Mammary epithelial cell (primary cell): ENCODE measurements around the gene PSORS1C1.

Experiments
- EZH2 ChIP-seq: IDR thresholded peaks from 2 replicates; pipeline ENCODE4 v1.6.1; 2012; ENCODE audit warnings: low read length, inconsistent platforms, borderline replicate concordance
- TF ChIP-seq, protein P1 (sequence below), 2 donors: IDR thresholded peaks in 1 of 2; conservative IDR thresholded peaks in 1 of 2; 2 replicates each; pipeline ENCODE4 v1.5.1; 2011 to 2012; ENCODE audit warnings: inconsistent platforms in 2 of 2, low read length in 2 of 2, mild to moderate bottlenecking in 2 of 2, control low read depth in 1 of 2, low read depth in 1 of 2; ENCODE audit not compliant: insufficient read depth in 1 of 2; ENCODE audit errors: extremely low read depth in 1 of 2

DNA sequence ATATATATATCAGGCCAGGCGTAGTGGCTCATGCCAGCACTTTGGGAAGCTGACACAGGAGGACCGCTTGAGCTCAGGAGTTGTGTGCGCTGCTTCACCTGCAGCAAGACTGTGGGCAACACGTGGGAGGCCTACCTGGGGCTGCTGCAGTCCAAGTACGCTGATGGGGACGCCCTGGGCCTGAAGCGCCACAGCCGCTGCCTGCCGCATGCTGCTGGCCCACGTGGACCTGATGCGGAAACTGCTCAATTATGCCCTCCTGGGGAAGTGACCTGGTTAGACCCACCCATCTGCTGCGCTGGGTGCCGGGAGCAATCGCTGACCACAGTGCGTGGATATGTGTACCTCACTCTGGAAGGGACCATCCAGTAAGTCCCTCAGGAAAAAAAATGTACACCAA, 26.0 kb downstream of the PSORS1C1 start:
- TF ChIP-seq, protein P1, sequence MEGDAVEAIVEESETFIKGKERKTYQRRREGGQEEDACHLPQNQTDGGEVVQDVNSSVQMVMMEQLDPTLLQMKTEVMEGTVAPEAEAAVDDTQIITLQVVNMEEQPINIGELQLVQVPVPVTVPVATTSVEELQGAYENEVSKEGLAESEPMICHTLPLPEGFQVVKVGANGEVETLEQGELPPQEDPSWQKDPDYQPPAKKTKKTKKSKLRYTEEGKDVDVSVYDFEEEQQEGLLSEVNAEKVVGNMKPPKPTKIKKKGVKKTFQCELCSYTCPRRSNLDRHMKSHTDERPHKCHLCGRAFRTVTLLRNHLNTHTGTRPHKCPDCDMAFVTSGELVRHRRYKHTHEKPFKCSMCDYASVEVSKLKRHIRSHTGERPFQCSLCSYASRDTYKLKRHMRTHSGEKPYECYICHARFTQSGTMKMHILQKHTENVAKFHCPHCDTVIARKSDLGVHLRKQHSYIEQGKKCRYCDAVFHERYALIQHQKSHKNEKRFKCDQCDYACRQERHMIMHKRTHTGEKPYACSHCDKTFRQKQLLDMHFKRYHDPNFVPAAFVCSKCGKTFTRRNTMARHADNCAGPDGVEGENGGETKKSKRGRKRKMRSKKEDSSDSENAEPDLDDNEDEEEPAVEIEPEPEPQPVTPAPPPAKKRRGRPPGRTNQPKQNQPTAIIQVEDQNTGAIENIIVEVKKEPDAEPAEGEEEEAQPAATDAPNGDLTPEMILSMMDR (conservative IDR thresholded peaks at IDR 0.05 in 1 of 2, IDR thresholded peaks at IDR 0.05 in 1 of 2; ENCODE audit: extremely low read depth in 1 of 2, insufficient read depth in 1 of 2, low read depth in 1 of 2, low read length in 2 of 2): no peak
- no peak for TF ChIP-seq EZH2
